IgD-negative memory B cell (primary cell): ENCODE measurements around the gene TNK2. TPM values are rescaled to one million over a fixed set of nuclear protein-coding genes. Genes with fewer than 3 reads are reported as not detected.

Experiments
- H3K27ac Mint-ChIP-seq, 3 donors: one replicate each; pipeline ENCODE4 v1.8.0; 2020 to 2022; ENCODE audit warnings: mild to moderate bottlenecking in 3 of 3, mixed read lengths in 3 of 3, moderate library complexity in 1 of 3
- H3K27me3 Mint-ChIP-seq: one replicate; pipeline ENCODE4 v1.8.0; 2021; ENCODE audit warnings: mixed read lengths
- H3K36me3 Mint-ChIP-seq: one replicate; pipeline ENCODE4 v1.8.0; 2020; ENCODE audit warnings: mild to moderate bottlenecking, mixed read lengths
- H3K4me1 Mint-ChIP-seq, 3 donors: one replicate each; pipeline ENCODE4 v1.8.0; 2020 to 2022; ENCODE audit warnings: mixed read lengths in 3 of 3, mild to moderate bottlenecking in 1 of 3
- H3K4me3 Mint-ChIP-seq, 4 donors: one replicate each; pipeline ENCODE4 v1.8.0; 2020 to 2022; ENCODE audit warnings: mild to moderate bottlenecking in 4 of 4, mixed read lengths in 4 of 4, moderate library complexity in 3 of 4
- H3K9me3 Mint-ChIP-seq, 3 donors: one replicate each; pipeline ENCODE4 v1.8.0; 2020 to 2021; ENCODE audit warnings: mixed read lengths in 3 of 3, mild to moderate bottlenecking in 1 of 3
- polyA plus RNA-seq: library from polyadenylated mRNA; unstranded; fragments of 300-500 nt; fragmentation: Illumina TruSeq; gene quantifications from one replicate; pipeline ENCODE4 v1.2.3, GENCODE V29; 2021

The TNK2 gene
- polyA plus RNA-seq, 1 donor from 2014 or later, result 6.1 TPM

DNA sequence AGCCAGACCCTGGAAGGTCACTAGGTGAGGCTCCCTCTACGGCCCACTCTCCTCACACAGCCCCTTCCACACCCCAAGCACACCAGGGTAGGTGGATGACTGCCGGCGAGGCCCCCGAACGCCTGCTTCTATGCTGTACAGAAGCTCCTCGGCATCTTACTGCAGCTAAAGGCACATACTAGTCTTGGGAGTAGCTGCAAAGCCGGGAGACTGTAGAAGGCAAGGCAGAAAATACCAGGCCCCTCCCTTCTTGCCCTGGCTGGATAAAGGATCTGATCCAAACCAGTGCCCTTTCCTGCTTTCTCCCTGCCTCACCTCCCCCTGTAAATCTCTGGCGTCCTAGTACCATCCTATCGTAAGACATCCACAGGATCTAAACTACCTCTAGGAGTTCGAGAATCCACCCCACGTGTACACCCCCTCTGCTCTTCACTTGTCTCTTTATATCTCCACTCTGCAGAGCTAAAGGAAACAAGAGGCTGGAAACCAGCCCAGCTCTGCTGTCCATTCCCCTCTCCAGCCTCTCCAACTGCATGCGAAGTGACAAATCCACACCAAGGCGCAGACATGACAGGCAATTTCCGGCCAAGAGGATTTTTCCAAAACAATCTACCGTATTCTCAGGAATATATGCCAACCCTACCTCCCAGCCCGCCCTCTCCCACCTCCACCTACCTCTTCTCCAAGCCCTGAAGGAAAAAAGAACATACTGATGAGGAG, 11.8 kb downstream of the TNK2 start:
- H3K4me3 Mint-ChIP-seq, result peak overlapping the region; percentile 89 to 98 (median 96)

DNA sequence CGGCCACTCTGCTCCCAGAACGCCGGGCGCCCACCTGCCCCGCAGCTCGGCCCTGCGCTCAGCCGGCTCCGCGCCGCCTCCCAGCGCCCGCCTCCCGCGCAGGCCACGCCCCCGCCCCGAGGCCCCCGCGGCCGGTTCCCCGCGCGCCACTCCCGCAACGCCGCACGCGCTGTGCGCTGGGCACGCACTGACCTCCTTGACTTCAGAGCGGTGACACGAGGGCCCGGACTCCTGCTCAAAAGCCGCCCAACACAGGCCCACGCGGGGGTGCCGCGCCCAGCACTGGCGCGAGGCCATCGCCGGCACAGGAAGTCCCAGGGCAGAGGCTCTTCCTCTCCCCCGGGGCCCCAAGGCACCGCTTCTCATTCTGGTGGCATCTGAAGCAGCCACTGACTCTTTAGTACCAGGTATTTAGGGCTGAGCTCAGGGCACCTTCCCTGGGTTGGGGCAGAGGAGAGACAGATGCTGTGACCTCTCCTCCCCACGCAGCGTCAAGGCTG, 12.4 kb downstream of the TNK2 start:
- peaks cover 29 to 45% (median 45%) of the 10 kb centered on the region in 3 donors for H3K4me1 Mint-ChIP-seq
- H3K4me3 Mint-ChIP-seq, result peak overlapping the region; percentile 89 to 98 (median 96)
- H3K36me3 Mint-ChIP-seq, result no peaks in the 10 kb centered on the region
- H3K27me3 Mint-ChIP-seq, result no peaks in the 10 kb centered on the region
- no peaks in the 10 kb centered on the region for H3K9me3 Mint-ChIP-seq
- peak overlapping the region; percentile 95 to 97 (median 95) for H3K27ac Mint-ChIP-seq

More for the DNA sequence above, 11.8 kb downstream of the TNK2 start:
- Mint-ChIP-seq H3K4me1 (peaks cover 29 to 50% (median 50%) of the 10 kb centered on the region in 3 donors), H3K9me3 (no peaks in the 10 kb centered on the region), H3K27me3 (no peaks in the 10 kb centered on the region), H3K36me3 (no peaks in the 10 kb centered on the region), H3K27ac (peak overlapping the region; percentile 95 to 97 (median 95))

DNA sequence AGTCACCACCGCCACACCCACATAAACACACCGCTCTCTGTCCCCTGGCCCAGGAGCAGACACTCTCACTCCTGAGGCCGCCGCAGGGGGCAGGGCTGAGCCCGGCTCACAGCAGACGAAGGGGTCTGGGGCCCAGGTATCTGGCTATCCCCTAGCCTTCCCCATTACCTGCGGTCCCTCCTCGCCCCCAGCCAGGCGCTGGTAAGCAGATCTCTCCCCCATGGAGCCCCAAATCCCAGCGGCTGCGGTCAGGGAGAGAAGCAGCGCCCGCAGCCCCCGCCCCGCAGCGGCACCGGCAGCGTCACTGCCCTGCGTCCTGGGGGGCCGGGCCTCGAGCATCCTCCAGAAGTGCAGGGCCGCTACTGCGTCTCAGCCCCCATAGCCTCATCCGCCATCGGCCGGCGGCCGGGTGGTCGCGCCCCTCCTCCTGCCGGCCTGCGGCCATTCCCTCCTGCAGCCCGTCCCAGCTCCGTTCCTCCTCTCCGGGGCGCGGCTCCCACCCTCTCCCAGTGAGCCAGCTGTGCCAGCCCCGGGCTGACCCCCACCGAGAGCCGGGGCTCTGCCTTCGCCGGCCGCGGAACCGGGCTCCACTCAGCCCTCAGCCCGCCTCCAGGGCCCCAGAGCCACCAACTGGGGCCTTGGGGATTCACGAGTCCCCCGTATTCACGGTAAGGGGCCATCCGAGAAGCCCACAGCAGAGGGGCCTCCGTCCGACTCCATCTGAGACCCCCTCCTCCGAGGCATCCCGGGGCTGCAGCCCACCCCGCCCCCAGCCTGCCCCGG, 13.1 kb downstream of the TNK2 start:
- Mint-ChIP-seq H3K36me3 (no peaks in the 10 kb centered on the region), H3K4me1 (peaks cover 23 to 40% (median 39%) of the 10 kb centered on the region in 3 donors), H3K27ac (peak overlapping the region; percentile 95 to 96 (median 95)), H3K9me3 (no peaks in the 10 kb centered on the region), H3K4me3 (peak overlapping the region; percentile 87 to 98 (median 94)), H3K27me3 (no peaks in the 10 kb centered on the region)

DNA sequence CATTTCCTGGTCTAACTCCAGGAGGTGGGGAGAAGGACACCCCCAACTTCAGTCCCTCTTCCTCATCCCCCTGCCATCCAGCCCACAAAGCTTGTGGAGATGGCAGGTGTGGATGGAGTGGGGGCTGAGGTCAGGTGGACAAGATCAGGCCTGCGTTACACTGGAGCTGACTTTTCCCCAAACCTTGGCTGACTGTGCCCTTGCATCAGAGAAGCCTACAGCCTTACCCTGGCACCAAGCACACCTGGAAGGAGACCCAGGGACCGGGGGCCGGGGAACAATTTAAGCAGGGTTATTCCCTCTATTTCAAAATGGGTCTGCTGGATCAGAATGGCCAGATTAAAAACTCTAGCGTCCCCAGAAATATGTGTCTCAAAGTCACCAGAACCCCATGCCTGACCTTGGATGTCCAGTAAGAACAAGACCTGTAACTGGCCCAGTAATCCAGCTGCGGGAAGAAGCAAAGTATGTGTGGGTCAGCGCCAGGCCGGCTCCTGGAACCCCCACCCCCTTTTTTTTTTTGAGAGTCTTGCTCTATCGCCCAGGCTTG, 14.4 kb downstream of the TNK2 start:
- H3K9me3 Mint-ChIP-seq, result no peaks in the 10 kb centered on the region
- no peaks in the 10 kb centered on the region for H3K36me3 Mint-ChIP-seq
- peaks cover 16 to 31% (median 28%) of the 10 kb centered on the region in 3 donors for H3K4me1 Mint-ChIP-seq
- H3K27me3 Mint-ChIP-seq, result no peaks in the 10 kb centered on the region
- peak overlapping the region in 3 of 4 donors; percentile 21 to 95 (median 49) for H3K4me3 Mint-ChIP-seq
- peak overlapping the region; percentile 95 to 96 (median 95) for H3K27ac Mint-ChIP-seq

DNA sequence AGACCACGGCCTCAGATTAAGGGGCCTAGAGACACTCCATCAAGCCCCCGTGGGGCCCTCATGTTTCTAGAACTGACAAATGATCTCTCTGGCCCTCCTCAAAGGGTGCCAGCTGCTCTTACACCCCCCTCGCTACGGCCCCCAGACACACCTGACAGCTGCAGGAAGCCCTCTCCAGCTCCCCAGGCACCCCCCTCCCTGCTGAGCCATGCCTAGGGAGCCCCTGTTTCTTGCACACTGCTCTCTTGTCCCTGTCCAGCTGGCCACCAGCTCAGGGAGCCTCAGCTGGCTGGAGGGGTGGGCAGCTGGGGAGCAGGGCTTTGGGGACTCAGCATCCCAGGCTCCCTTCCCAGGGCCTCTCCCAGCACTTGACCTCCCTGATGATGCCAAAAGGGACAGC, 14.8 kb downstream of the TNK2 start:
- peak overlapping the region in 2 of 3 donors; percentile 67 to 95 for H3K27ac Mint-ChIP-seq
- H3K27me3 Mint-ChIP-seq, result no peaks in the 10 kb centered on the region
- H3K4me1 Mint-ChIP-seq, result peaks cover 16 to 31% (median 30%) of the 10 kb centered on the region in 3 donors
- no peaks in the 10 kb centered on the region for H3K36me3 Mint-ChIP-seq
- no peaks in the 10 kb centered on the region for H3K9me3 Mint-ChIP-seq
- peak overlapping the region in 1 of 4 donors; percentile 32 for H3K4me3 Mint-ChIP-seq

DNA sequence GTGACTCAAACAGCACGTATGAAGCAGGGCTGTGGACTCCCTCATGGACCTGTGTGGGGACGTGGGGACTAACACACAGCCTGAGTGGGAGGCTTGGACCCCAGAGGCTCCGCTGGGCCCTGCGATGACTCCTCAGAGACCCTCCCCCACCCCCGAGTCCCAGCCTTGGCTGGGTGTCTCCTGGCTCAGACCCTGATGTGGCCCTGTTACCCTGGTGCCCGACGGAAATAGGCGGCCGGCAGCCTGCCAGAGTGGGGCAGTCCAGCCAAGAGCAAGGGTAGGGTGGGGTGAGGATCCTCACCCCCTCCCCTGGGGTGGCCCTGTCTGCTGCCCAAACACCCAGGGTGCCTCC, 15.3 kb downstream of the TNK2 start:
- Mint-ChIP-seq H3K4me1 (peaks cover 16 to 26% (median 25%) of the 10 kb centered on the region in 3 donors), H3K4me3 (no peak overlapping the region), H3K27me3 (no peaks in the 10 kb centered on the region), H3K27ac (no peak overlapping the region), H3K36me3 (no peaks in the 10 kb centered on the region), H3K9me3 (no peaks in the 10 kb centered on the region)

DNA sequence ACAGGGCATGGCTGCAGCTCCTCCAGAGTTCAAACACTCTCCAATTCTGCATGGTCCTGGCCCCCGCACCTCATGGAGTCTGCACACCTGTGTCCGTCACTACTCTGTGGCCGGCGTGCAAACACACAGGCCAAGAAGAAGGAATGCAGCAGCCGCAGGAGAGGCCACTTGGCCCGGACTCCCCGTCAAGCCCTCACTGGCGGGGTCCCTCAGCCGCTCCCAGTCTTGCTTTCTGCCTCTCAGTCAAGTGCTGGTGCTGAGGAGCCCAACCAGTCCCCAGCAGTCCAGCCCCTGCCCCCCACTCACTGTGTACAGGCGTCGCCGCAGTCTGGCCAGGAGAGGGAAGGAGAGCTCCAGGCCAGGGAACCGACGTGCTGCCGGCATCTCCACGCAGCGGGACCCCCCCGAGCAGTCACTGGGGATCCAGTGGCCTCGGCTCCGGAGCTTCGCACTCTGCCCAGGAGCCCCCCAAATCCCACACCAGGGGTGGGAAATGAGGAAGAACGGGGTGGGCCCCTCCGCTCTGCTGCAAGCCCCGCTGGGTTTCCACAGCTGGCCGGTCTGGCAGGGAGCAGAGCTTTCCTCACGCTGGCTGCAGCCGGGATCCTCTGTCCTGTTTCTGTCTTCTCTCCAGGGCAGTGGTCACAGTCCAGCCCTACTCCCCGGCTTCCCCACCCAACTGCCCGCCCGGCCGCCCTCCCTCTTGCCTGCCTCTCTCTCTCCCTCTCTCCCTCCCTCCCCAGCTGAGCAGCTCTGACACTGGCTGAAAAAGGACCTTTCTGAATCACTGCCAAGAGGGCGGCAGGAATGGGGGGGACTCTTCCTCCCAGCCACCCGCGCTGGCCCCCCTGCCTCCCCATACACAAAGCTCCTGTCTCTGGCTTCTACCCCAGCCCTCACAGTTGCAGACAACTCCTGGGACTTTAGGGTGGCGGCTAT, 16.0 kb downstream of the TNK2 start:
- Mint-ChIP-seq H3K4me1 (peaks cover 19 to 21% (median 20%) of the 10 kb centered on the region in 3 donors), H3K27me3 (no peaks in the 10 kb centered on the region), H3K9me3 (no peaks in the 10 kb centered on the region), H3K36me3 (peaks cover 3% of the 10 kb centered on the region), H3K4me3 (no peak overlapping the region), H3K27ac (no peak overlapping the region)

DNA sequence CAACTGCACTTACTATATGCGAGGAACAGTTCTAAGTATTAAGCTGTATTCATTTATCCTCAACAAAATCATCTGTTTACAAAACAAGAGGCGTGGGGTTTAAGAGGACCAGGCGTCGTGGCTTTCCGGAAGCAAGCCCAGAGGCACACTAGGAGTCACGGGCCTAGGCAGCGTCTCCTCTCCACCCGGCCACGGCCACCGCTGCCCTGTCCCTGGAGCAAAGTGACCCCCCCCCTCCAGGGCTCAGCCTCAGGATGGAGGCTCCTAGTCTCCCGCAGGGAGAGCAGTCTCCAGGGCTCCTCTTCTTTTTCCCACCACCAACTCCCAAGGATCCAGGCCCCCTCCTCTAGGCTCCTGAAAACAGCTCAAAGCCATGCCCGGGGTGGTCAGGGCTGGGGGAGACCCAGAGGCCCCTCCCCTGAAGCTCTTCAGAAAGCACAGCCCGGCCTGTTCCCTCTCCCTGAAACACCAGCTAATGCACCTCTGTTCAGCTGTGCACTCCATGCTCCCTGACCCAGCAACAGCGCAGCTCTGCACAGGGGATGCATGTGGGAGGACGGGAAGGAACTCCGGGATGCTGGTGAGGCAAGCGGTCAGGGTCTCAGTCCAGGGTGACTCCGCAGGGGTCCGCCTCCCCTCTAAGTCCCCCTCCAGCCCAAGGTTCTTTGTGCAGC, 16.8 kb downstream of the TNK2 start:
- Mint-ChIP-seq H3K4me1 (peaks cover 12 to 17% (median 15%) of the 10 kb centered on the region in 3 donors), H3K36me3 (peaks cover 3% of the 10 kb centered on the region), H3K27ac (no peak overlapping the region), H3K9me3 (no peaks in the 10 kb centered on the region), H3K4me3 (peak overlapping the region in 1 of 4 donors; percentile 48), H3K27me3 (no peaks in the 10 kb centered on the region)

DNA sequence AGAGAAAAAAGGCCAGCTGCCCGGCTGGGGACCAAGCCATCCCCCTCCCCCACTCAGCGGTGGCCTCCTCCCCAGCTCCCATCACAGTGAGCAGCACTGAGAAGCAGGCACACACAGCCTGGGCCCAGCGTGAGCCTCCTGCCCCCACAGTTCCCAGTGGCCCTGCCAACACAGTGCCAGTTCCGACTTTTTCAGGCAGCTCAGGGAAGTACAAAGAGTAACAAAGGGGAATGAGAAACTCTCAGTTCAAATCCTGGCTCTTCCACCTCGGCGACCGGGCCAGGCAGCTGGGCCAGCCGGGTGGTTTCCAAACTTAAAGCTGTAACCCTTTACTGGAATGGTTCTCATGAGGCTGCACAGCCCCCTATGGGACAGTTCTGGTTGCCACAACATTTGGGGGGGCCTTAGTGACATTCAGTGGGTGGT, 18.5 kb downstream of the TNK2 start:
- Mint-ChIP-seq H3K9me3 (no peaks in the 10 kb centered on the region), H3K4me3 (no peak overlapping the region), H3K36me3 (peaks cover 3% of the 10 kb centered on the region), H3K27me3 (no peaks in the 10 kb centered on the region), H3K27ac (no peak overlapping the region), H3K4me1 (peaks cover 8 to 11% (median 9%) of the 10 kb centered on the region in 3 donors)

DNA sequence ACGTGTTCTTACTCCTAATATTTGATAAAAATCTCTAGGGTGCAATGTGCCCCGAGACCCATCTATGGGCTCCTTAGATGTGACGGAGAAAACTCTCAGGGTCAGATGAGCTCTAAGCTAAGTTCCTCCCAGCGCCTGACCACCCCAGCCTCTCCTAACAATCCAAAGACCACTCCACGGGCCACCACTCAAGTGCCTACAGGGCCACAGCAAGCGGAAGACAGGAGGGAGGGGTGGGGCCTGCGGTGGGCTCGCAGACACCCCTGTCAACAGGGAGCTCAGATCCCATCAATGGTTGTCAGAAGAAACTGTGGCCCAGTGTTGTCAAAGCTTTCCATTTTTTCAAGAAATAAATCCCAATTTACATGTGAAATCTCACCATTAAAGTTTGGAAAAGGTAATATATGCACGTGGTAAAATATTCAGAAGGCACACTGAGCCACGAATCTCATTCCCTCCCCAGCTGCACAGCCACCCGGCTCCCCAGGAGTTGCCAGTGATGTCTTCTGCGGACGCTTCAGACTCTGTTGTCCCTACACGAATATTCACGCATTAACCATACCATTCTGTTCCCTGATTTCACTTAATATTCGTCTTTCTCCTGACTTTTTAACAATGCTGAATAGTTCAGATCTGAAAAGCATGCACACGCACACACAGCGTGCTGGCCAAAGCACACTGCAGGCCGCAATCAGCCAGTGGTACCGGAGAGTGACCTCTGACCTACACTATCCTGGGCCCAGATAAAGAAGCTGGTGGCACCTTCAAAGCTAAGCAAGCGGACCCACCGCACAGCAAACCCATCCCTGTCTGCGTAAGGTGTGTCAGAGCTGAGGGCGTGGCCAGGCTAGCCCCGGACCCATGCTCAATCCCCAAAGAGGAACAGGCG, 19.1 kb downstream of the TNK2 start:
- Mint-ChIP-seq H3K27me3 (no peaks in the 10 kb centered on the region), H3K4me1 (peaks cover 3 to 6% (median 4%) of the 10 kb centered on the region in 3 donors), H3K36me3 (peaks cover 3% of the 10 kb centered on the region), H3K4me3 (peak overlapping the region in 1 of 4 donors; percentile 27), H3K27ac (no peak overlapping the region), H3K9me3 (no peaks in the 10 kb centered on the region)

DNA sequence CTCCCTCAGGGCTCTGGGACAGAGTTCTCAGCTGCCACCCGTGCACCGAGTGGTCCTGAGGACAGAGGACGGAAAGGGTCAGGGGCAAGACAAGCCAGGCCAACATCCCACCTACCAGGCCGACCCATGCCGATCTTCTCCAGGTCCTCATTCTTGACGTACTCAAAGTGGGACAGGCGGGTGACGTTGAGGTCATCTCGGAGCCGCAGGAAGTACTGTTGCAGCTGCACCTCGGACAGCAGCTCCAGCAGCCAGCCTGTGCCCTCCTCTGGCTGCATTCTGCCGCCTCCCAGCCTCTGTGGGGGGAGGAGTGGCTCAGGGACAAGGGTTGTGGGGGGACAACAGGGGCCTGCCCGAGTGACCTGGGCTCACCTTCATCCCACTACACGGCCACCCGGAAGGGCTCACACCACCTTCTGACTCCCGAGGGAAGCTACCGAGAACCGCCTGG, 20.0 kb downstream of the TNK2 start:
- Mint-ChIP-seq H3K27me3 (no peaks in the 10 kb centered on the region), H3K4me1 (peaks cover 3 to 4% (median 4%) of the 10 kb centered on the region in 3 donors), H3K4me3 (no peak overlapping the region), H3K36me3 (peaks cover 4% of the 10 kb centered on the region), H3K9me3 (no peaks in the 10 kb centered on the region), H3K27ac (peak overlapping the region in 1 of 3 donors; percentile 74)

DNA sequence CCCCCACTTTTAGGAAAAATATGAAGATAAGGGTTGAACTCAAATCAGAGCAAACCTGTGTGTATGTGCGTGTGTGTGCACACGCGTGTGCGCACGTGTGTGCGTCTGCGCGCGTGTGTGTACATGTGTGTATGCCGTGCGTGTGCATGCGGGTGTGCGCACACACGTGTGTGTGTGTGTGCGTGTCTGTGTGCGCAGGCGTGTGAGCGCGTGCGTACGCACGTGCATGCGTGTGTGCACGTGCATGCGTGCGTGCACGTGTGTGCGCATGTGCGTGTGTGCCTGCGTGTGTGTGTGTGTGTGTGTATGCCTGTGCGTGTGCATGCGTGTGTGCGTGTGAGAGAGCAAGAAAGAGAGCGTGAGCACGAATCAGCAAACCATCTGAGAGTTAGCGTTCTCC, 20.7 kb downstream of the TNK2 start:
- peaks cover 3 to 4% (median 4%) of the 10 kb centered on the region in 3 donors for H3K4me1 Mint-ChIP-seq
- H3K36me3 Mint-ChIP-seq, result peaks cover 4% of the 10 kb centered on the region
- no peaks in the 10 kb centered on the region for H3K9me3 Mint-ChIP-seq
- H3K4me3 Mint-ChIP-seq, result no peak overlapping the region
- H3K27me3 Mint-ChIP-seq, result no peaks in the 10 kb centered on the region
- H3K27ac Mint-ChIP-seq, result peak overlapping the region in 1 of 3 donors; percentile 74
